ENCODE data around the gene TTC24.
"Not testable (repeated sequence)": the region's sequence is repeated elsewhere in the genome, so short reads cannot be mapped to it uniquely, and the experiment has no call there.

The TTC24 gene

DNA sequence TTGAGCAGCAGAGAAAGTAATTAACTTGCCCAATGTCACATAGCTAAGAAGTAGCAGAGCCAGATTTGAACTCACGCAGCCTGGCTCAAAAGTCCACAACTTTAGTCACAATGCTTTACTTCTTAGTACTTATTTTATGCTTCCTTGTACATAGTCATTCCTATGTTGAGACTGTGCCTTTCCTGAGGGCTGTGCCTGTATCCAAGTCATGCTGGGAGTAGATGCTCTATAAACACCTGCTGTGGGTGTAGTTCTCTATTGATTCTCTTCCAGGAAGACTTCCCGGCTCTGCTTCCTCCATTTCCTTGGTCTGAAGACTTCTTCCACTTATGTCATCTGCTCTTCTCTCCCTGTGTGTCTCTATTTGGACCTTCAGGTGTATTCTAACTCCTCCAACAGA, 23.8 kb upstream of the TTC24 start:
- DNase-seq, result no peak

DNA sequence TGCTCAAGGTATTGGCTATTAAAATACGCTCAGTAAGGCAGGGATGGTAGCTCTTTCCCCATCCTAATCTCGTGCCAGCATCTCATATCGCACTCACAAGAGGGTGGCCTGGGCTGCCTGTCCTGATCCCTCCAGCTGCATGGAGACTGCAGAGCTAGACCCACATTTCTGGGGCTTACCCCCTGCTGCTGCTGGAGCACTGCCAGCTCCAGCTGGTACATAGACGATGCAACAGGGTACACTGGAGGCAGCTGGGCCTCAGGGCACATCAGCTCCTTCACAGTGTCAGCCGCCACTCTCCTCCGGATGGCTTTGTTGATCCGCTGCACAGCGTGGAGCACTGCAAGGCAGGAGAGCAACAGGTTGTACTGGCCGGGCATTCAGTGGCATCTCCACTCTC, 23.2 kb upstream of the TTC24 start:
- no peak for DNase-seq

- DNase-seq, result no peak
Measured at GRCh38 chr1:156559086-156559796, 20.3 kb upstream of the TTC24 start.

DNA sequence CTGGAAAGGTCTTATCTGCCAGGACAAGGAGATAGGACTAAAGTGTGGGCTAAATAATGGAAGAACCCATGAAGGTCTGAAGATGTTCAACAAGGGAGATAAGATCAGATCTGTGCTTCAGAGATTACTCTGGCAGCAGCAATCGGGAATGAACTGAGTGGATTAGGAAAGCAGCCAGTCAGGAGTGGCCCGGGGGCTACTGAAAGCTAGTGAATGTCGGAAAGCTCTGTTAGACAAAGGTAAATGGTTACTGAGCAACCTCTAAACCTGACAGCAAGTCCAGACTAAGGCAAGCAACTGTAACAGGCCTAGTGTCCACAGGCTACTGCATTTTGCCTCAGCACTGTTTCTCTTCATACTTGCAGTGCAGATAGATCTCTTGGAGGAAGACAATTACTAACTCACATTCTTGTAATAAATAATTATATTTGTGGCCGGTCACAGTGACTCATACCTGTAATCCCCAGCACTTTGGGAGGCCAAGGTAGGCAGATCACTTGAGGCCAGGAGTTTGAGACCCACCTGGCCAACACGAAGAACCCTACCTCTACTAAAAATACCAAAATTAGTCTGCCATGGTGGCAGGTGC, 19.6 kb upstream of the TTC24 start:
- DNase-seq, result no peak

DNA sequence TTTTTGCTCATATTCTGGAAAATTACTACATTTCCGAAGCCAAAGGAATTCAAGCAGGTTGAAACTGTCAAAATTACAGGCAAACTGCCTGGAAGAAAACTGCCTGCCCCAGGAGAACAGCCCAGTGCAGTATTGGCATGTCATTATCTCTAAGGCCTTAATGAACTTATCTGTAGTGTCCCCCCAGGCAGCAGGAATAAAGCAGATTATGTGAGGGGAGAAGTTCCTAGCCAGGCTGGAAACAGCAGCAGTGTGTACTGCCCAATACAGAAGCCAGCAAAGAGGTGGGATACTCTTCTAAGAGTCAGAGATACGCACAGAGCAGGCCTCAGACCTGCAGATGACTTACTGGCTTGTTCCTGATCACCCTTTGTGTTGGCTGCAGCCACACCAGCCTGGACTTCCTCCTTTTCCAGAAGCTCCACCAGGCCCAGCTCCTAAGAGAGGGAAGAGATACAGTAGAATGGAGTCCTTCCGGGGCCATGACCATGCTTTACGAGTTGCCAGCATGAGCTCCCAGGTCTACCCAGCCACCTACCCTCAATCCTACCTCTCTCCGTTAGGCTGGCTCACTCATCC, 18.8 kb upstream of the TTC24 start:
- no peak for DNase-seq

- DNase-seq, result no peak
Measured at GRCh38 chr1:156565519-156565918, 14.0 kb upstream of the TTC24 start.

GRCh38 chr1:156566436-156566835, 13.1 kb upstream of the TTC24 start:
- no peak for DNase-seq

- no peak for DNase-seq
Measured at GRCh38 chr1:156571261-156571852, 8.2 kb upstream of the TTC24 start.

DNA sequence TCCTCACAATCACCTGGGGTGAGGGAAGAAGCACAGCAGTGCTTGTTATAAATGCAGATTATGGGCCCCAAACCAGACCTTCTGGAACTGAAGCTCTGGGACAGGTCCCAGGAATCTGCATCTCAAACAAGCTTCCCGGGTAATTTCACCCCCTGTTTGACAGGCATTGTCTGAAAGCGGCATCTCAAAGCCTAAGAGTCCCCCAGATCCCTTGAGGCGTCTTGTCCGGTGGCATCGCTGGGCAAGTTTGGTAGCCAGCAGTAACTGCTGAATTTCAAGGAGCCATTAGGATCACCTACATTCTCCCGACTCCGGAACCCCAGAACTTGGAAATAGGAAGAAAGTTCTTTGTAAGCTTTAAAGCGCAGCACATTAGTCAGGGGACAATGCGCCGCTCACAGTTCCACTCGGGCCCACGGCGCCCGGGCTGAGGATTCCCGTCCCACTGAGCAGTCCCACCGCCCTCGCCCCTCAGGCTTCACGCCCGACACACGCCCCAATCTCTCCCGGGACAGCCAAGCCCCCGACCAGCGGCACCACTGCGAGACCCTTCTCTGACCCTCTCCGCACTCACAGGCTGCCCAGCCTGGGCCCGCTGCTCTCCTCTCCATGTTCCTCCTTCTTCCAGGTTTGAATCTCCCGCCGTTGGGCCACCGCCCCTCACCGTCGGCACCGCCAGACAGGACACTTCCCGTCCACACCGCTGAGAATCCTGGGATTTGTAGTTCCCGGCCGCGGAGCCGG, 7.4 kb upstream of the TTC24 start, which contains the start of gene IQGAP3:
Gene IQGAP3, minus strand, starts transcription at position 647 of the 744 bp plus-strand sequence. Its CDS starts 36 bp downstream, at position 611.
- peak; percentile 91 for DNase-seq

- no peak for DNase-seq
Measured at GRCh38 chr1:156572663-156573018, 6.9 kb upstream of the TTC24 start.

- DNase-seq, result no peak
Measured at GRCh38 chr1:156574039-156574633, 5.4 kb upstream of the TTC24 start.

DNA sequence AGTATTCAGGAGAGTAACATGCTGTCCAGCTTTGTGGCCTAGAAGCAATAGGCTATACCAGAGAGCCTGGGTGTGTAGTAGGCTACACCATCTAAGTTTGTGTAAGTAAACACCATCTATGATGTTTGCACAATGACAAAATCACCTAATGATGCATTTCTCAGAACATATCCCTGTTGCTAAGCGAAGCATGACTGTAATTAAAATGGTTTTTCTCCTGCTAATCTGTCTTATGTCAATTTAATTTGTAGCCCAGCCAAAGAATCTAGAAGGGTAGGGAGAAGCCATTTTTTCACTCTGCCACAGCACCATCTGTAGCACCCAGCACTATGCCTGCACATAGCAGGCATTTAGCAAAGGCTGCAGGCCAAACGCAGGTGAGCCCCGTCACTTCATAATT, 2.0 kb upstream of the TTC24 start:
- no peak for DNase-seq

- DNase-seq, result no peak
Measured at GRCh38 chr1:156578055-156578454, 1.5 kb upstream of the TTC24 start.

DNA sequence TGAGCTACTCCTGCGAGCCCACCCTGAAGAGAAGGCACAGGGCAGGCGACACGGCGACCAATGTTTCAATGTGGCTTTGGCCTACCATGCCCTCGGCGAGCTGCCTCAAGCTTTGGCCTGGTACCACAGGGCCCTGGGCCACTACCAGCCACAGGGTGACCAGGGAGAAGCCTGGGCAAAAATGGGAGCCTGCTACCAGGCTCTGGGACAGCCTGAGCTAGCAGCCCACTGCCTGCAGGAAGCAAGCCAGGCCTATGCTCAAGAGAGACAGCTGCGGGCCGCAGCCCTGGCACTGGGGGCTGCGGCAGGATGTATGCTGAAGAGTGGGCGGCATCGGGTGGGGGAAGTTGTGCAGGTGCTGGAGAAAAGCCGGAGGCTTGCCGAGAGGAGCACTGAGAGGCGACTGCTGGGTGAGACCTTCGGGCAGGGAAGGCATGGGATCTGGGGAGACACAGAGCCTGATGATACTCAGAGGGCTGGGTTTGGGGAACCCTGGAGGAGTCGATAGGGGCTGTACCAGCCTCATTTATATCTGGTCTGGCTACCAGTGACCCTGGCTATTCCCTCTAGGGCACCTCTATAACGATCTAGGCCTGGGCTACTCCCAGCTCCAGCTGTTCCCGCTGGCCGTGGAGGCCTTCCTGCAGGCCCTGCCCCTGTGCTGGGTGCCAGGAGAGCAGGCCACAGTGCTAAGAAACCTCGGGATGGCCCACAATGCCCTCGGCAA, 2.3 kb downstream of the TTC24 start:
- no peak for DNase-seq

GRCh38 chr1:156582388-156583017, 3.0 kb downstream of the TTC24 start:
- no peak for DNase-seq

DNA sequence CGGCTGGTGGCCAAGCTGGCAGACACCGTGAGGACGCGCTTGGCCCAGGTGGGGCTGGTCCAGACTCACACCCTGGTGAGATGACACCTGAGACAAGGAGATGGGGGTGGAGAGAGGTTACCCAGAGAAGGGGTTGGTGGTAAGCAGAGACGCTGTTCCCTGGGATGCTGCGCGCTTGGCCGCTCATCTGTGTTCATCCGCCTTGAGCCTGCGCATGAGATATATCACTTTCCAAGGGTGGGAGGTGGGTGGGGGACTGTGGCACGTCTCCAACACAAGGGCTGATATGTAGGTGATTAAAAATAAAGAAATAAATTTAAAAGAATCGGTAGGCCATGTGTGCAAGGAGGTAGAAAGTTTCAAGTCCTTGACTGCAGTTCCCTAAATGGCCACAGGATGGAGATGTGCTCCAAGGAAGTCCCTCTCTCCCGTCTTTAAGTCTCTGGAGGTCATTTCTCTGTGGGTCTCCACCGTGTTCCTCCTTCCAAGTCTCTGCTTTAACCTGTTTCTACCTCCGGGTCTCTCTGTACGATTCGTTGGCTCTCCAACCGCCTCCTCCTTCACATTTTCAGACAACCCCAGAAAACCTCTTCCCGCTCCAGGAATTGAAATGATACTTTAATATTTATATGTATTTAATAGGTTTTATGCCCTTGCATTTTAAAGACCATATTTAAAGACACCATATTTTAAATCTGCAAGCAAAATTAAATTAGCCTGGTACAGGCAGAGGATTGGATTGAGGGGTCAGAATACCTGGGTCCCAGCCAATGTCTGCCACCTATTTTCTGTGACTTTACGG, 4.5 kb downstream of the TTC24 start:
- DNase-seq, result peak; percentile 78

DNA sequence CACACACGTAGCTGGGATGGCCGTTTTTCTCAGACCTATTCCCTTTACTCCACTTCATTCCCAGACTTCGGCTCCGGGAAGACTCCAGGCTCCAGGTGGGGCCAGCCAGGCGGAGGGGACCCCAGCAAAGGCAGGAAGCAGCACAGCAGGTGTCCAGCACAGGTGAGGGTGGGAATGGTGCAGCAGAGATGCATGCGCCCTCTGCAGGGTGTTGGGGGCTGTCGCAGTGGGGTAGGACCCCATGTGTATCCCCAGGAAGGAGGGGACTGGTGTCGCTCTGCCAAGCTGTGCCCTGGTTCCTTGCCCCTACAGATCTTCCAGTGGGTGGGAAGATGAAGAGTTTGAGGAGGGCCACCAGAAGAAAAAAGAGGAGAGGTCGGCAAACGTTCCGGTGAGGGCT, 5.3 kb downstream of the TTC24 start:
- DNase-seq, result no peak

DNA sequence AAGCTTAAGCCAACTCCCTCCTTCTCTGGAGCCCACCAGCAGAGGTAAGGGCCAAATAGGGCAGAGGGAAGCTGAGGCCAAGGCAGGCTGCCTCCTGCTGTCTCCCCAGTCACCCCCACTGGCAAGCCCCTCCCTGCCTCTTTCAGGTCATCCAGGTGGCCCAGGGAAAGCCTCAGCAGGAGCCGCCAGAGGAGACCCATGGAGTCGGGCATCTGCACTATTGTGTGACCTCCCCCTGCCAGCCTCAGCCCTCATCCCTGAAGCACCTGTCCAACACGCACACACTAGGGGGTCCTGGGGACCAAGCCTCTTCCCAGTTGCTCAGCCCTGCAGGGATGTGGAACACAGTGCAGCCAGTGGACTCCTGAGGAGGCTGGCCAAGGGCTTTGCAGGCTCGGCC, 6.8 kb downstream of the TTC24 start:
- DNase-seq, result no peak

- DNase-seq, result no peak
Measured at GRCh38 chr1:156586892-156587477, 7.5 kb downstream of the TTC24 start.

DNA sequence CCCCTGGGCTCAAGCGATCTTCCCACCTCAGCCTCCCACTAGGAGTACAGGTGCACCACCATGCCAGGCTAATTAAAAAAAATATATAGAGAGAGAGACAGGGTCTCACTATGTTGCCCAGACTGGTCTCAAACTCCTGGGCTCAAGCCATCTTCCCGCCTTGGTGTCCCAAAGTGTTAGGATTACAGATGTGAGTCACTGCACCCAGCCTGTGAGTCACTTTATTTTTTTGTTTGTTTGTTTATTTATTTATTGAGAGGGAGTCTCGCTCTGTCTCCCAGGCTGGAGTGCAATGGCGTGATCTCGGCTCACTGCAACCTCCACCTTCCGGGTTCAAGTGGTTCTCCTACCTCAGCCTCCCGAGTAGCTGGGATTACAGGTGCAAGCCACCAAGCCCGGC, 8.4 kb downstream of the TTC24 start:
- DNase-seq, result not testable (repeated sequence)
